Epithelial cell of umbilical artery (primary cell): ENCODE data around the gene GOLT1B. TPM values are rescaled to one million over a fixed set of nuclear protein-coding genes. Genes with fewer than 3 reads are reported as not detected.

Experiments used
- total RNA-seq: library from RNA; depleted of rRNA; stranded (reverse); fragments of >200 nt; gene quantifications from 2 replicates; pipeline ENCODE4 v1.2.3, GENCODE V29; 2014

The GOLT1B gene
- total RNA-seq: 51.3 and 61.2 TPM in 2 replicates

GRCh38 chr12:21501258-21502163 is at the start of gene GOLT1B, which contains the start of gene RECQL:
GOLT1B (plus strand) TSS chr12:21501789; CDS start chr12:21501924, 135 bp downstream.
RECQL (minus strand) TSS chr12:21501635; CDS start chr12:21499570, 2,065 bp downstream.

GRCh38 chr12:21526053-21526452 is 24.5 kb downstream of the GOLT1B start, which contains the start of gene SPX:
SPX (plus strand) TSS chr12:21526296; CDS start chr12:21526473, 177 bp downstream.

Other genes with a start within 250 kb of the GOLT1B start
- gene SLCO1A2, start 166.9 kb upstream of the GOLT1B start, total RNA-seq: not detected in 2 replicates
- gene IAPP, start 128.9 kb upstream of the GOLT1B start, total RNA-seq: not detected in 2 replicates
- gene PYROXD1, start 64.1 kb upstream of the GOLT1B start, total RNA-seq: 9.1 and 11.2 TPM in 2 replicates
- 133 and 165 TPM in 2 replicates for gene RECQL, start 154 bp upstream of the GOLT1B start, total RNA-seq
- 0.32 TPM in 1 of 2 replicates, not detected in the other for gene SPX, start 24.5 kb downstream of the GOLT1B start, total RNA-seq
- gene GYS2, start 103.1 kb downstream of the GOLT1B start, total RNA-seq: not detected in 2 replicates
- 946 and 1,016 TPM in 2 replicates for gene LDHB, start 156.1 kb downstream of the GOLT1B start, total RNA-seq